ENCODE results near the gene NCAM1.

NCAM1 gene

GRCh38 chr11:113270080-113270479 is 308.9 kb downstream of the NCAM1 start:
- TF ChIP-seq, protein P1, sequence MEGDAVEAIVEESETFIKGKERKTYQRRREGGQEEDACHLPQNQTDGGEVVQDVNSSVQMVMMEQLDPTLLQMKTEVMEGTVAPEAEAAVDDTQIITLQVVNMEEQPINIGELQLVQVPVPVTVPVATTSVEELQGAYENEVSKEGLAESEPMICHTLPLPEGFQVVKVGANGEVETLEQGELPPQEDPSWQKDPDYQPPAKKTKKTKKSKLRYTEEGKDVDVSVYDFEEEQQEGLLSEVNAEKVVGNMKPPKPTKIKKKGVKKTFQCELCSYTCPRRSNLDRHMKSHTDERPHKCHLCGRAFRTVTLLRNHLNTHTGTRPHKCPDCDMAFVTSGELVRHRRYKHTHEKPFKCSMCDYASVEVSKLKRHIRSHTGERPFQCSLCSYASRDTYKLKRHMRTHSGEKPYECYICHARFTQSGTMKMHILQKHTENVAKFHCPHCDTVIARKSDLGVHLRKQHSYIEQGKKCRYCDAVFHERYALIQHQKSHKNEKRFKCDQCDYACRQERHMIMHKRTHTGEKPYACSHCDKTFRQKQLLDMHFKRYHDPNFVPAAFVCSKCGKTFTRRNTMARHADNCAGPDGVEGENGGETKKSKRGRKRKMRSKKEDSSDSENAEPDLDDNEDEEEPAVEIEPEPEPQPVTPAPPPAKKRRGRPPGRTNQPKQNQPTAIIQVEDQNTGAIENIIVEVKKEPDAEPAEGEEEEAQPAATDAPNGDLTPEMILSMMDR (IDR thresholded peaks at IDR 0.05), result no peak
- Histone ChIP-seq H3K27me3 (peaks cover 3% of the 10 kb centered on the region), H3K36me3 (no peaks in the 10 kb centered on the region)

GRCh38 chr11:113271551-113272245 is 310.5 kb downstream of the NCAM1 start:
- Histone ChIP-seq H3K27ac (no peak overlapping the region), H3K36me3 (no peaks in the 10 kb centered on the region), H3K4me3 (ENCODE audit: low read depth in 1 of 2, low read length in 1 of 2) (no peak overlapping the region), H3K9me3 (no peaks in the 10 kb centered on the region), H3K4me1 (ENCODE audit: control insufficient read depth in 1 of 2, insufficient read depth in 1 of 2, low read depth in 1 of 2, low read length in 1 of 2) (no peaks in the 10 kb centered on the region), H3K27me3 (no peaks in the 10 kb centered on the region)
- TF ChIP-seq, protein P1 (IDR thresholded peaks at IDR 0.05), result no peak

More at GRCh38 chr11:113270080-113270479, 308.9 kb downstream of the NCAM1 start:
- Histone ChIP-seq H3K27ac (no peak overlapping the region), H3K4me1 (ENCODE audit: control insufficient read depth in 1 of 2, insufficient read depth in 1 of 2, low read depth in 1 of 2, low read length in 1 of 2) (no peaks in the 10 kb centered on the region), H3K4me3 (ENCODE audit: low read depth in 1 of 2, low read length in 1 of 2) (no peak overlapping the region), H3K9me3 (no peaks in the 10 kb centered on the region)

- TF ChIP-seq, protein P1 (IDR thresholded peaks at IDR 0.05), result no peak
- Histone ChIP-seq H3K4me3 (ENCODE audit: low read depth in 1 of 2, low read length in 1 of 2) (no peak overlapping the region), H3K4me1 (ENCODE audit: control insufficient read depth in 1 of 2, insufficient read depth in 1 of 2, low read depth in 1 of 2, low read length in 1 of 2) (no peaks in the 10 kb centered on the region), H3K27ac (no peak overlapping the region), H3K9me3 (no peaks in the 10 kb centered on the region), H3K36me3 (no peaks in the 10 kb centered on the region), H3K27me3 (no peaks in the 10 kb centered on the region)
These were observed 311.1 kb downstream of the NCAM1 start for GRCh38 chr11:113272281-113272680.

- Histone ChIP-seq H3K9me3 (no peaks in the 10 kb centered on the region), H3K4me3 (ENCODE audit: low read depth in 1 of 2, low read length in 1 of 2) (no peak overlapping the region), H3K36me3 (no peaks in the 10 kb centered on the region), H3K27ac (no peak overlapping the region), H3K27me3 (no peaks in the 10 kb centered on the region), H3K4me1 (ENCODE audit: control insufficient read depth in 1 of 2, insufficient read depth in 1 of 2, low read depth in 1 of 2, low read length in 1 of 2) (no peaks in the 10 kb centered on the region)
- TF ChIP-seq, protein P1 (IDR thresholded peaks at IDR 0.05), result no peak
These were observed 311.9 kb downstream of the NCAM1 start for GRCh38 chr11:113272927-113273615.

DNA sequence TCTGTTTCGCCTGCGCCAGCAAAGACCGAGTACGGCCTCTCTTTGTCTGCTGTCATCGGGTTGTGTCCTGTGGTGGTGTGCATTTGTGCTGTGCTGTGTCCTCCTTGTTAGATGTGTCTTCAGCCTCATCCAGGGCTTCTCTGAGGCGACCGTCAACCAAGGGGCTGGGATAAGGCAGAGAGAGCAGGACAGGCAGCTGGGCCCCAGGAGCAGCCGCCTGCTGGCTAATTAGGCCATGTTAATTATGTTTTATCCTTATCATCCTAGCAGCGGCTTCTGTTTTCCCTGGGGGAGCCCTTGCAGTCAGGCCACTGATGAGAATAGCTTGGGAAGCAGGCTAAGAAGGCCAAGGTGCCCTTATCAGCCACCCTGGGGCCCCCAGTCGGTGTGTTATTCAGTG is 312.5 kb downstream of the NCAM1 start:
- H3K27ac ChIP-seq, result no peak overlapping the region
- H3K4me3 ChIP-seq (ENCODE audit: low read depth in 1 of 2, low read length in 1 of 2), result no peak overlapping the region
- no peaks in the 10 kb centered on the region for H3K27me3 ChIP-seq
- H3K4me1 ChIP-seq (ENCODE audit: control insufficient read depth in 1 of 2, insufficient read depth in 1 of 2, low read depth in 1 of 2, low read length in 1 of 2), result no peaks in the 10 kb centered on the region
- H3K36me3 ChIP-seq, result no peaks in the 10 kb centered on the region
- no peaks in the 10 kb centered on the region for H3K9me3 ChIP-seq
- TF ChIP-seq, protein P1 (IDR thresholded peaks at IDR 0.05), result no peak
